AG04449 (cell line): ENCODE data around the gene COA3.

Source experiments
- CTCF ChIA-PET: fragments of 350-600 bp; formaldehyde crosslinking; extraction: SDS; loops from one replicate; lab custom pipeline; 2021; ENCODE audit warnings: antibody characterized with exemption; lab: Yijun Ruan, JAX
- POLR2A ChIA-PET: fragments of 400-600, 350-600 bp; formaldehyde crosslinking; extraction: SDS; loops from one replicate; lab custom pipeline; 2020; ENCODE audit warnings: antibody characterized with exemption, inconsistent platforms; lab: Yijun Ruan, JAX
- DNase-seq: peaks from one replicate; pipeline ENCODE4 v3.0.0-alpha.2; 2010; ENCODE audit warnings: low read depth, low spot score
- H3K4me3 ChIP-seq: 2 replicates; pipeline ENCODE4 v1.5.1; 2011; ENCODE audit warnings: low read depth, mild to moderate bottlenecking, control low read depth, low read length
- TF ChIP-seq, protein P1 (sequence below): IDR thresholded peaks from one replicate; pipeline ENCODE4 v1.5.1; 2011; ENCODE audit warnings: mild to moderate bottlenecking, moderate library complexity, low read length, control low read depth, inconsistent platforms; ENCODE audit not compliant: insufficient read depth; ENCODE audit errors: missing control alignments

The COA3 gene

DNA sequence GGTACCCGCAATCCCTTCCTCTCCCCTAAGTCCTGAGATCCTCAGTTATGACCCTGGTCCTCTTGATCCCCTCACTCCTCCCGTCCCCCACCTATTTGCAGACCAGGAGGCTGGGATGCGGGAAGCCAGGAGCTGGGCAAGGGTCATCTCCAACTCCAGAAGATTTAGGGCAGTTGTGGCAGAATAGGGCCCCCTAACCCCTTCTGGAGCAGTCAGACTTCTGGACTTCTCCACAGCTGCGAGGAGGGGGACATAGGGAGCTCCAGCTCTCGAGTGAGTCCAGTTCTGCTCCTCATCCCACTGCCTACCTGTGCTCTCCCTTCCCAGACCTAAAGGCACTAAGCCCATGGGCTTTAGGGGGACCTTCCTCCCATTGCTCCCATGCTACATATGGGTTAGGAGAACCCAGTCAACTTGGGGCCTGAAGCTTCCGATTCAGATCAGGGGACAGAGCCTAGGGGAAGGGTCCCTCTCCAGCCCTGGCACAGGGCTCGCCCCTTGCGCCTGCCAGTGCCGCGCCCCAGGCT is 16.8 kb downstream of the COA3 start:
- DNase-seq, result no peak
- TF ChIP-seq, protein P1, sequence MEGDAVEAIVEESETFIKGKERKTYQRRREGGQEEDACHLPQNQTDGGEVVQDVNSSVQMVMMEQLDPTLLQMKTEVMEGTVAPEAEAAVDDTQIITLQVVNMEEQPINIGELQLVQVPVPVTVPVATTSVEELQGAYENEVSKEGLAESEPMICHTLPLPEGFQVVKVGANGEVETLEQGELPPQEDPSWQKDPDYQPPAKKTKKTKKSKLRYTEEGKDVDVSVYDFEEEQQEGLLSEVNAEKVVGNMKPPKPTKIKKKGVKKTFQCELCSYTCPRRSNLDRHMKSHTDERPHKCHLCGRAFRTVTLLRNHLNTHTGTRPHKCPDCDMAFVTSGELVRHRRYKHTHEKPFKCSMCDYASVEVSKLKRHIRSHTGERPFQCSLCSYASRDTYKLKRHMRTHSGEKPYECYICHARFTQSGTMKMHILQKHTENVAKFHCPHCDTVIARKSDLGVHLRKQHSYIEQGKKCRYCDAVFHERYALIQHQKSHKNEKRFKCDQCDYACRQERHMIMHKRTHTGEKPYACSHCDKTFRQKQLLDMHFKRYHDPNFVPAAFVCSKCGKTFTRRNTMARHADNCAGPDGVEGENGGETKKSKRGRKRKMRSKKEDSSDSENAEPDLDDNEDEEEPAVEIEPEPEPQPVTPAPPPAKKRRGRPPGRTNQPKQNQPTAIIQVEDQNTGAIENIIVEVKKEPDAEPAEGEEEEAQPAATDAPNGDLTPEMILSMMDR, result no peak
- peak overlapping the region; percentile 76 for H3K4me3 ChIP-seq
- POLR2A ChIA-PET, result interaction anchor here (0.6 to 2.0 kb wide), 5 partner anchors 9 to 203 kb away, joined by 3 to 6 read pairs (median 5); partner anchors contain the start of gene VPS25
- CTCF ChIA-PET, result interaction anchor here (1.0 to 5.8 kb wide), 4 partner anchors 9 to 43 kb away, joined by 3 to 34 read pairs (median 6); partner anchors contain the start of genes BECN1 and VPS25

DNA sequence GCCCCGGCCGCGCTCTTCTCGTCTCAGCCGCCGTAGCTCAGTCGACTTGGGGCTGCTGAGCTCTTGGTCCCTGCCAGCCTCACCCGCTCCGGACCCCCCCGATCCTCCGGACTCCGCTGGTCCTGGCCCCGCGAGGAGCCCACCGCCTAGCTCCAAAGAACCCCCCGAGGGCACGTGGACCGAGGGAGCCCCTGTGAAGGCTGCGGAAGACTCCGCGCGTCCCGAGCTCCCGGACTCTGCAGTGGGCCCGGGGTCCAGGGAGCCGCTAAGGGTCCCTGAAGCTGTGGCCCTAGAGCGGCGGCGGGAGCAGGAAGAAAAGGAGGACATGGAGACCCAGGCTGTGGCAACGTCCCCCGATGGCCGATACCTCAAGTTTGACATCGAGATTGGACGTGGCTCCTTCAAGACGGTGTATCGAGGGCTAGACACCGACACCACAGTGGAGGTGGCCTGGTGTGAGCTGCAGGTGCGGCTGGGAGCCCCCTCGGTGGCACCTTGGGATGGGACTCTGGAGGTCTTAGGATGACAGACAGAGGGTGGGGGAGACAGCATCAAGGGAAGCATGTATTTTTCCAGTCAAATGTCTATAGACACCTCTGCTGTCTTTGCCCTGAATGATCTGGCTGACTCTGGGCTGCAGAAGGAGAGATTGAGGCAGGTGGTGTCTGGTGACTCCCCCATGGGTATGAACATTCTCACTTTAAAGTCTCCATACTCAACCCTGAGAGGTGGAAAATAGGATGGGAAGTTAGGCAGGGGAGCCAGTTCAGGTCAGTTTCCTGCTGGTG is 17.5 kb downstream of the COA3 start:
- no peak for DNase-seq
- ChIA-PET CTCF (interaction anchor here (1.3 to 5.8 kb wide), 4 partner anchors 8 to 43 kb away, joined by 3 to 34 read pairs (median 6); partner anchors contain the start of genes BECN1 and VPS25), POLR2A (interaction anchor here (1.3 to 2.0 kb wide), 6 partner anchors 8 to 203 kb away, joined by 3 to 7 read pairs (median 6); partner anchors contain the start of genes CNTD1, COA3 and VPS25)
- TF ChIP-seq, protein P1, result no peak
- H3K4me3 ChIP-seq, result peak overlapping the region; percentile 76

DNA sequence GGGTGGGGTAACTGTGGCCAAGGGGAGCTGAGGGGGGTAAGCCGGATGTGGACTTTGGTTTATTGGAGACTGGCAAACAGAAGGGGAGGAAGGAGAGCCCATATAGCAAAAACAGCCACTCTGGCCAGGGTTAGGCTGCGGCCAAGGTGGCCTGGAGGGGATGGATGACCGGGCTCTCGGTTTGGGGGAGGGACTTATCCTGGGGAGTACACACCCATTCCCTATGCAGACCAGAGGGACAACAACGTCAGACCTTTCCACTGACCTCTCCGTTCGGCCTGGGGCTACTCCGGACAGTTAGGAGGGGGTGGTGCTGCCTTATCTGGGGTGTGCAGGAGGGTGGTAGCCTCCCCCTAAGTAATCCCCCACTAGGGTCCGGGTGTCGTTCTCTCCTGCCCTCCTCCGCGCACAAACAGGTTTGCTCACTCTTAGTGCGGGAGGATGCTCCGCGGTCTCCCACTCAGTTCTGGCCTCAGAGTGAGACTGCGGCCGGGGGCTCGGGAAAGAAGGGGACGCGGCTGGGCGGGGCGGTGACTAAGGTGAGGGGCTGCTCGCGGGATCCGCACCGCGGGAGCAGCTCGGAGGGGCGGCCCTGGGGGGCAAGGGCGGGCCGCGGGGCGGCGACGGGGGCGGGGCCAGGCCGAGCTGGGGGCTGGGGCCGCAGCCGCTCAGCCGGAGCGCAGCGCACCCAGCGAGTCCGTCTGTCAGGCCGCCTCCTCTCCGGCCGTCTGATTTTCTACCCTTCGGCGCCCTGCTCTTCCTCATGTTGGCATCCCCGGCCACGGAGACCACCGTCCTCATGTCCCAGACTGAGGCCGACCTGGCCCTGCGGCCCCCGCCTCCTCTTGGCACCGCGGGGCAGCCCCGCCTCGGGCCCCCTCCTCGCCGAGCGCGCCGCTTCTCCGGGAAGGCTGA is 18.3 kb downstream of the COA3 start, which contains the start of gene WNK4:
WNK4 (plus strand) TSS at position 675 of the 915 bp plus-strand sequence; CDS start at position 764, 89 bp downstream.
- ChIA-PET CTCF (interaction anchor here (1.4 to 5.8 kb wide), 2 partner anchors 16 to 40 kb away, joined by 3 to 34 read pairs; no protein-coding TSS in a partner anchor), POLR2A (interaction anchor here (1.3 to 2.0 kb wide), 6 partner anchors 8 to 202 kb away, joined by 3 to 7 read pairs (median 6); partner anchors contain the start of genes CNTD1, COA3 and VPS25)
- H3K4me3 ChIP-seq, result peak within 1 kb of the TSS; percentile 76
- no peak for DNase-seq
- TF ChIP-seq, protein P1, result no peak

DNA sequence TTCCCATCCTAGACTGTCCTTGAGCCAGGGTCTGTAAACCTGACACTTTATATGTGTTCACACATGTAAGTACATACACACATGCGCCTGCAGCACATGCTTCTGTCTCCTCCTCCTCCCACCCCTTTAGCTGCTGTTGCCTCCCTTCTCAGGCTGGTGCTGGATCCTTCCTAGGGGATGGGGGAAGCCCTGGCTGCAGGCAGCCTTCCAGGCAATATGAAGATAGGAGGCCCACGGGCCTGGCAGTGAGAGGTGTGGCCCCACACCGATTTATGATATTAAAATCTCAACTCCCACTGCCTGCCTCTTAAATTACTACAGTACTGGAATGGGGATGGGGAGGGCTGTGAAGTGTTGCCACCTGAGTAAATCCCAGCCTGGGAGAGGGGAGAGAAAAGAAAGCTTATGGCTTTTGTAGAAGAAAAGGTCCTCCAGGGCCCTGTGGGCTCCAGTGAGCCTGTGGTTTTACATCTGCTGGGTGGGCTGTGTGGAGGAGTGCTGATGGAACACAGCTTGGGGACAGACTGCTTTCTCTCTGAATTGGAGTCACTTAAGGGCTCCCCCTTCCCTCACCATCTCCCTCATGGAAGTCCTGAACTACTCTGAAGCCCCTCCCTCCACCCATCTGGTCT is 19.1 kb downstream of the COA3 start:
- peak overlapping the region; percentile 6; the same call in 1 of the 2 replicates for H3K4me3 ChIP-seq
- ChIA-PET CTCF (interaction anchor here (1.4 to 5.8 kb wide), 4 partner anchors 16 to 45 kb away, joined by 3 to 34 read pairs (median 6); partner anchors contain the start of gene BECN1), POLR2A (interaction anchor here (1.6 kb wide), 1 partner anchor 19 kb away, joined by 7 read pairs; the partner anchor contains the start of genes CNTD1 and COA3)
- TF ChIP-seq, protein P1, result no peak
- DNase-seq, result no peak

DNA sequence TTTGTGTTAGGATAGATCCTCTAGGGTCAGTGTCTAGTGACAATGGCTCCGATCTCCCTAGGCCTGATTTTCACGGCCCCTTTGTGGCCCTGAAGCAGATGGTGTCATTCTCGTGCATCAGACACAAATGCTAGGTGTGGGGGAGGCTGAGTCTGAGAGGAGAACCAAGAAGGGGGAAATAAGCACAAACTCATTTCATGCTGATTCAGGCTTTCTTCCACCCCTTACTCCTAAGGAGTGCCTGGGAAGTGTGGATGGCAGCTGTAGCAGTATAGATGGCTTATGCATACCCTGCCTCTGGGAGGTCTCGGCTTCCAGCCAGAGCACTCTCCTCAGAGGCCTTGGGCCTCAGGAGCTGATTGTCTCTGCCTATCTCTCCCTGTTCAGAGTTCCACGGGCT is 19.9 kb downstream of the COA3 start:
- no peak for DNase-seq
- H3K4me3 ChIP-seq, result no peak overlapping the region
- POLR2A ChIA-PET, result no interaction called here
- TF ChIP-seq, protein P1, result no peak
- CTCF ChIA-PET, result interaction anchor here (1.8 to 5.8 kb wide), 3 partner anchors 15 to 46 kb away, joined by 4 to 34 read pairs (median 7); partner anchors contain the start of gene BECN1
